Measurements from ENCODE around the gene SYT1. TPM values are rescaled to one million over a fixed set of nuclear protein-coding genes. Genes with fewer than 3 reads are reported as not detected.

SYT1 gene
- total and polyA plus RNA-seq, 2 of the 8 experiments (the other 6 are each of a cell fraction or from before 2014, with no cell fraction given) = 11.0 to 34.6 TPM

- WGBS, 2 experiments (ENCODE audit: extremely low coverage in 1 of 2, insufficient coverage in 1 of 2, insufficient read length in 1 of 2, insufficient replicate concordance in 2 of 2, low coverage in 1 of 2, low lambda C conversion rate in 2 of 2, missing lambda C conversion rate in 1 of 2) = 95% methylated on average over 2 of the region's 2 CpGs; no CpG with 5 or more reads in 1 of the 2 experiments
- CTCF ChIA-PET (ENCODE audit: partially characterized antibody) = interaction anchor here (0.8 to 2.6 kb wide), 4 partner anchors 13 to 33 kb away, joined by 3 to 7 read pairs (median 4); no protein-coding TSS in a partner anchor
- Histone ChIP-seq H2AFZ (ENCODE audit: low read length) (no peak overlapping the region), H2BK5ac (ENCODE audit: low read depth, low read length) (no peak overlapping the region), H3K9me3 (ENCODE audit: insufficient read depth in 2 of 2, low read depth in 1 of 2, low read length in 1 of 2) (no peaks in the 10 kb centered on the region), H3K23ac (ENCODE audit: insufficient read length) (no peak overlapping the region), H3K4me1 (replicated peaks in 1 of 4; ENCODE audit: control insufficient read depth in 3 of 4, insufficient read depth in 4 of 4, low read length in 3 of 4) (peaks cover 0 to 6% (median 2%) of the 10 kb centered on the region in 4 experiments; a peak in 2 of 7 replicates), H2BK120ac (replicated peaks; ENCODE audit: low read depth, low read length) (no peak overlapping the region), H2BK12ac (ENCODE audit: low read depth, low read length) (no peak overlapping the region), H3K14ac (ENCODE audit: insufficient read length) (no peak overlapping the region), H2AK5ac (ENCODE audit: low read depth, low read length) (no peak overlapping the region), H3K36me3 (ENCODE audit: control insufficient read depth in 2 of 4, insufficient read depth in 4 of 4, low read length in 3 of 4) (no peaks in the 10 kb centered on the region), H3K4ac (replicated peaks; ENCODE audit: insufficient read length, low read depth, low read length) (no peak overlapping the region), H3K23me2 (ENCODE audit: low read depth, low read length) (no peaks in the 10 kb centered on the region), H4K20me1 (replicated peaks in 1 of 2; ENCODE audit: control insufficient read depth in 1 of 2, insufficient read depth in 2 of 2, low read length in 2 of 2) (no peaks in the 10 kb centered on the region), H4K8ac (ENCODE audit: extremely low read depth, insufficient read depth, low read length) (no peak overlapping the region), H4K5ac (ENCODE audit: insufficient read length, low read depth, low read length) (no peak overlapping the region), H3K56ac (replicated peaks; ENCODE audit: insufficient read length, low read depth, low read length) (no peak overlapping the region), H3K4me3 (ENCODE audit: extremely low read depth in 1 of 4, insufficient read depth in 2 of 4, low read depth in 3 of 4, low read length in 4 of 4) (no peak overlapping the region), H3K18ac (ENCODE audit: extremely low read depth, low read length) (no peak overlapping the region), H4K91ac (replicated peaks; ENCODE audit: insufficient read length, low read length) (no peak overlapping the region), H2BK15ac (ENCODE audit: low read length) (no peak overlapping the region), H2BK20ac (ENCODE audit: low read length) (no peak overlapping the region), H3K9ac (replicated peaks in 1 of 4; ENCODE audit: extremely low read depth in 1 of 4, low read depth in 3 of 4, low read length in 3 of 4) (no peak overlapping the region), H3K79me1 (ENCODE audit: low read depth, low read length) (no peaks in the 10 kb centered on the region), H3K27ac (ENCODE audit: low read depth, low read length) (no peak overlapping the region), H3K4me2 (ENCODE audit: insufficient read depth in 1 of 2, low read depth in 2 of 2, low read length in 2 of 2) (no peak overlapping the region), H3K79me2 (ENCODE audit: control insufficient read depth in 1 of 2, insufficient read depth in 2 of 2, low read length in 2 of 2) (no peaks in the 10 kb centered on the region), H3K27me3 (replicated peaks in 1 of 4; ENCODE audit: control insufficient read depth in 3 of 4, extremely low read depth in 1 of 4, insufficient read depth in 3 of 4, low read length in 3 of 4) (peaks cover 0 to 2% (median 0%) of the 10 kb centered on the region in 4 experiments; a peak in 1 of 7 replicates)
- TF ChIP-seq, protein P1, sequence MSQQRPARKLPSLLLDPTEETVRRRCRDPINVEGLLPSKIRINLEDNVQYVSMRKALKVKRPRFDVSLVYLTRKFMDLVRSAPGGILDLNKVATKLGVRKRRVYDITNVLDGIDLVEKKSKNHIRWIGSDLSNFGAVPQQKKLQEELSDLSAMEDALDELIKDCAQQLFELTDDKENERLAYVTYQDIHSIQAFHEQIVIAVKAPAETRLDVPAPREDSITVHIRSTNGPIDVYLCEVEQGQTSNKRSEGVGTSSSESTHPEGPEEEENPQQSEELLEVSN (IDR thresholded peaks at IDR 0.05) = no peak
- TF ChIP-seq RFX5 (IDR thresholded peaks at IDR 0.05; ENCODE audit: borderline replicate concordance, low read depth, low read length) = no peak
- TF ChIP-seq NRF1 (IDR thresholded peaks at IDR 0.05; ENCODE audit: low read depth, low read length) = no peak
- TF ChIP-seq, protein P2, sequence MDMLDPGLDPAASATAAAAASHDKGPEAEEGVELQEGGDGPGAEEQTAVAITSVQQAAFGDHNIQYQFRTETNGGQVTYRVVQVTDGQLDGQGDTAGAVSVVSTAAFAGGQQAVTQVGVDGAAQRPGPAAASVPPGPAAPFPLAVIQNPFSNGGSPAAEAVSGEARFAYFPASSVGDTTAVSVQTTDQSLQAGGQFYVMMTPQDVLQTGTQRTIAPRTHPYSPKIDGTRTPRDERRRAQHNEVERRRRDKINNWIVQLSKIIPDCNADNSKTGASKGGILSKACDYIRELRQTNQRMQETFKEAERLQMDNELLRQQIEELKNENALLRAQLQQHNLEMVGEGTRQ (IDR thresholded peaks at IDR 0.05; ENCODE audit: low read length) = no peak
- no peak for TF ChIP-seq ASH2L (IDR thresholded peaks at IDR 0.05; ENCODE audit: low read length)
- no peak for TF ChIP-seq POLR2A (IDR thresholded peaks at IDR 0.05; ENCODE audit: control extremely low read depth in 1 of 2, low read depth in 2 of 2, low read length in 2 of 2)
- FAIRE-seq (no peak), DNase-seq (ENCODE audit: low read depth in 1 of 2, low spot score in 2 of 2) (no peak)
- POLR2A ChIA-PET (ENCODE audit: partially characterized antibody) = no interaction called here
Measured at GRCh38 chr12:79326663-79327062, 462.1 kb downstream of the SYT1 start.

Data from H1 (cell line).